ENCODE results near the gene PCSK2.
"Not testable (repeated sequence)": the region's sequence is repeated elsewhere in the genome, so short reads cannot be mapped to it uniquely, and the experiment has no call there.

PCSK2 gene

GRCh38 chr20:17226410-17227218 lies at the start of gene PCSK2:
Gene PCSK2, plus strand, starts transcription at chr20:17227040. Its CDS starts 266 bp downstream, at chr20:17227306.
- DNase-seq, result no peak

- no peak for DNase-seq
Measured at GRCh38 chr20:17177341-17177740, 49.5 kb upstream of the PCSK2 start.

GRCh38 chr20:17179840-17180239 lies 47.0 kb upstream of the PCSK2 start:
- DNase-seq, result no peak

- no peak for DNase-seq
Measured at GRCh38 chr20:17189976-17190695, 36.7 kb upstream of the PCSK2 start.

- DNase-seq, result no peak
Measured at GRCh38 chr20:17197041-17197440, 29.8 kb upstream of the PCSK2 start.

GRCh38 chr20:17202030-17202429 lies 24.8 kb upstream of the PCSK2 start:
- DNase-seq, result no peak

GRCh38 chr20:17202673-17203072 lies 24.2 kb upstream of the PCSK2 start:
- no peak for DNase-seq

- no peak for DNase-seq
Measured at GRCh38 chr20:17205084-17205813, 21.6 kb upstream of the PCSK2 start.

GRCh38 chr20:17210387-17210786 lies 16.5 kb upstream of the PCSK2 start:
- no peak for DNase-seq

- DNase-seq, result no peak
Measured at GRCh38 chr20:17210983-17211382, 15.9 kb upstream of the PCSK2 start.

GRCh38 chr20:17215167-17215566 lies 11.7 kb upstream of the PCSK2 start:
- DNase-seq, result no peak

GRCh38 chr20:17219856-17220255 lies 7.0 kb upstream of the PCSK2 start:
- DNase-seq, result not testable (repeated sequence)

GRCh38 chr20:17223553-17223952 lies 3.3 kb upstream of the PCSK2 start:
- DNase-seq, result no peak

GRCh38 chr20:17225851-17226409 lies 910 bp upstream of the PCSK2 start:
- DNase-seq, result no peak

- DNase-seq, result no peak
Measured at GRCh38 chr20:17227219-17227575, 357 bp downstream of the PCSK2 start.

GRCh38 chr20:17227669-17228623 lies 1.1 kb downstream of the PCSK2 start:
- DNase-seq, result no peak

- no peak for DNase-seq
Measured at GRCh38 chr20:17228624-17229061, 1.8 kb downstream of the PCSK2 start.

GRCh38 chr20:17229256-17229655 lies 2.4 kb downstream of the PCSK2 start:
- no peak for DNase-seq

GRCh38 chr20:17233626-17234025 lies 6.8 kb downstream of the PCSK2 start:
- no peak for DNase-seq

GRCh38 chr20:17236766-17237165 lies 9.9 kb downstream of the PCSK2 start:
- DNase-seq, result no peak

GRCh38 chr20:17248224-17248623 lies 21.4 kb downstream of the PCSK2 start:
- no peak for DNase-seq

- DNase-seq, result no peak
Measured at GRCh38 chr20:17262786-17263185, 35.9 kb downstream of the PCSK2 start.
